GM12878 (cell line): Measurements from ENCODE around the gene DMD. TPM values are rescaled to one million over a fixed set of nuclear protein-coding genes. Genes with fewer than 3 reads are reported as not detected.

Source experiments
- ATAC-seq: fragments of 200-7000 bp; cut with Tn5 transposase; 3 replicates; pipeline ENCODE4 v1.9.1; 2020; ENCODE audit warnings: mild to moderate bottlenecking, moderate library complexity
- BruUV-seq: library from RNA; stranded (reverse); fragments of 400-500 nt; replicated peaks from 2 replicates; lab custom pipeline; 2021; lab: Mats Ljungman, UMichigan
- CTCF ChIA-PET: fragments of 300-600 bp; sonication (Branson Sonifier 250); formaldehyde crosslinking; extraction: SDS; loops from one replicate; lab custom pipeline; 2021; ENCODE audit warnings: inconsistent platforms; lab: Yijun Ruan, JAX
- POLR2A ChIA-PET: fragments of 350-600 bp; formaldehyde crosslinking; extraction: SDS; loops from one replicate; lab custom pipeline; 2021; ENCODE audit warnings: inconsistent platforms; lab: Charles Lee
- RAD21 ChIA-PET: fragments of 300-600 bp; sonication (Branson Sonifier 250); formaldehyde crosslinking; loops from one replicate; lab custom pipeline; 2023; ENCODE audit warnings: antibody characterized with exemption; ENCODE audit not compliant: unreplicated experiment; lab: Charles Lee
- SMC1A ChIA-PET: fragments of 300-600 bp; sonication (Branson Sonifier 250); formaldehyde crosslinking; loops from one replicate; lab custom pipeline; 2023; ENCODE audit not compliant: unreplicated experiment, uncharacterized antibody; lab: Charles Lee
- DNase-seq: peaks from one replicate; pipeline ENCODE4 v3.0.0-alpha.2; 2011; ENCODE audit warnings: low read depth, low spot score
- FAIRE-seq: peaks from 3 replicates; lab custom pipeline; 2011; peaks lifted over from hg19 to GRCh38; lab: Jason Lieb, UNC
- H2AFZ ChIP-seq: 2 replicates; pipeline ENCODE4 v1.6.0; 2011; ENCODE audit warnings: low read depth, low read length, control low read depth; ENCODE audit not compliant: control insufficient read depth
- H3K27ac ChIP-seq: 2 replicates; pipeline ENCODE4 v1.5.1; 2011; ENCODE audit warnings: control low read depth; ENCODE audit not compliant: control insufficient read depth, insufficient read depth
- H3K27me3 ChIP-seq, 2 experiments: replicated peaks in 1 of 2; 2 replicates each; pipeline versions ENCODE4 v1.6.0 to v1.6.1; 2011; ENCODE audit warnings: low read length in 1 of 2; ENCODE audit not compliant: control insufficient read depth in 2 of 2, insufficient read depth in 2 of 2
- H3K36me3 ChIP-seq, 2 experiments: 2 replicates each; pipeline ENCODE4 v1.5.1; 2011; ENCODE audit warnings: low read length in 1 of 2; ENCODE audit not compliant: control insufficient read depth in 2 of 2, insufficient read depth in 2 of 2
- H3K4me1 ChIP-seq: 2 replicates; pipeline ENCODE4 v1.6.1; 2011; ENCODE audit warnings: mild to moderate bottlenecking, low read length, moderate library complexity, mixed read lengths; ENCODE audit not compliant: control insufficient read depth, insufficient read depth
- H3K4me2 ChIP-seq: 2 replicates; pipeline ENCODE4 v1.6.0; 2011; ENCODE audit warnings: control low read depth; ENCODE audit not compliant: control insufficient read depth, insufficient read depth
- H3K4me3 ChIP-seq: fragments of 200-600 bp; sonication (generic); 2 replicates; pipeline ENCODE4 v1.5.1; 2016
- H3K79me2 ChIP-seq: 2 replicates; pipeline ENCODE4 v1.6.0; 2011; ENCODE audit warnings: low read length; ENCODE audit not compliant: control insufficient read depth, insufficient read depth
- H3K9ac ChIP-seq: 2 replicates; pipeline ENCODE4 v1.8.0; 2011; ENCODE audit warnings: low read length, control low read depth, mixed read lengths; ENCODE audit not compliant: control insufficient read depth, insufficient read depth
- H3K9me3 ChIP-seq: replicated peaks from 3 replicates; pipeline ENCODE4 v1.5.1; 2011; ENCODE audit warnings: mild to moderate bottlenecking, low read length; ENCODE audit not compliant: control insufficient read depth, insufficient read depth
- H4K20me1 ChIP-seq: 2 replicates; pipeline ENCODE4 v1.6.0; 2011; ENCODE audit not compliant: control insufficient read depth, insufficient read depth
- BHLHE40 ChIP-seq, 2 experiments: fragments of 450-650 bp in 1 of 2; IDR thresholded peaks; 2 replicates each; pipeline ENCODE4 v1.6.1; 2011 to 2017; ENCODE audit warnings: low read depth in 2 of 2, borderline replicate concordance in 1 of 2, improper control_type of control experiment in 1 of 2, low read length in 1 of 2, mild to moderate bottlenecking in 1 of 2
- CREB1 ChIP-seq: IDR thresholded peaks from 2 replicates; pipeline ENCODE4 v1.6.1; 2012; ENCODE audit warnings: low read depth, mild to moderate bottlenecking, inconsistent platforms
- CREM ChIP-seq: IDR thresholded peaks from 2 replicates; pipeline ENCODE4 v1.6.1; 2014; ENCODE audit warnings: antibody characterized with exemption, low read depth
- DPF2 ChIP-seq: fragments of 450-650 bp; IDR thresholded peaks from 2 replicates; pipeline ENCODE4 v1.6.1; 2017; ENCODE audit warnings: mild to moderate bottlenecking
- JUNB ChIP-seq: IDR thresholded peaks from 2 replicates; pipeline ENCODE4 v1.6.1; 2016; ENCODE audit warnings: antibody characterized with exemption, mild to moderate bottlenecking
- KLF5 ChIP-seq: fragments of 450-650 bp; IDR thresholded peaks from 2 replicates; pipeline ENCODE4 v1.6.1; 2014; ENCODE audit warnings: mild to moderate bottlenecking; ENCODE audit not compliant: partially characterized antibody
- MEF2A ChIP-seq: IDR thresholded peaks from 2 replicates; pipeline ENCODE4 v1.6.1; 2011; ENCODE audit warnings: low read depth, mild to moderate bottlenecking, low read length, moderate library complexity; ENCODE audit not compliant: insufficient read depth
- NFIC ChIP-seq: IDR thresholded peaks from 2 replicates; pipeline ENCODE4 v1.6.1; 2012; ENCODE audit warnings: low read depth, mild to moderate bottlenecking, inconsistent platforms, low read length, moderate library complexity
- PRDM15 ChIP-seq: fragments of 450-650 bp; formaldehyde crosslinking; IDR thresholded peaks from 2 replicates; pipeline ENCODE4 v1.4.0; 2020; ENCODE audit warnings: mild to moderate bottlenecking, moderate library complexity
- RELA ChIP-seq: fragments of 450-650 bp; IDR thresholded peaks from 2 replicates; pipeline ENCODE4 v1.8.0; 2014; ENCODE audit warnings: borderline replicate concordance; ENCODE audit not compliant: partially characterized antibody
- RFX5 ChIP-seq: IDR thresholded peaks from 2 replicates; pipeline ENCODE4 v1.6.1; 2011; ENCODE audit warnings: low read depth, low read length, improper control_type of control experiment
- SMARCA5 ChIP-seq: fragments of 450-650 bp; IDR thresholded peaks from 2 replicates; pipeline ENCODE4 v1.6.1; 2017; ENCODE audit warnings: mild to moderate bottlenecking
- SPI1 ChIP-seq: IDR thresholded peaks from 2 replicates; pipeline ENCODE4 v1.6.1; 2011; ENCODE audit warnings: low read depth, mild to moderate bottlenecking, low read length, moderate library complexity, borderline replicate concordance; ENCODE audit not compliant: insufficient read depth
- SRF ChIP-seq, 2 experiments: IDR thresholded peaks; 2 replicates each; pipeline ENCODE4 v1.6.1; 2011; ENCODE audit warnings: low read depth in 2 of 2, low read length in 2 of 2, mild to moderate bottlenecking in 1 of 2, moderate library complexity in 1 of 2
- ZBED1 ChIP-seq: IDR thresholded peaks from 2 replicates; pipeline ENCODE4 v1.6.1; 2016; ENCODE audit warnings: borderline replicate concordance
- ZBTB11 ChIP-seq: fragments of 450-650 bp; formaldehyde crosslinking; IDR thresholded peaks from 2 replicates; pipeline ENCODE4 v1.5.0; 2022; ENCODE audit warnings: mild to moderate bottlenecking, missing genetic modification characterization
- WGBS: methylation state at CpG from one replicate; pipeline ENCODE4 v1.1.6; 2016; ENCODE audit warnings: low lambda C conversion rate; ENCODE audit not compliant: insufficient replicate concordance, insufficient coverage; ENCODE audit errors: missing lambda C conversion rate; 5-methylcytosine and 5-hydroxymethylcytosine counted together
- in situ Hi-C: fragments of 300-500 bp; cut with MboI; formaldehyde crosslinking; loops from 9 replicates; pipeline ENCODE4 v1.14.3; 2018; ENCODE audit warnings: mixed read lengths
- intact Hi-C: fragments of 100-400 bp; cut with micrococcal nuclease; formaldehyde crosslinking; loops from one replicate; pipeline ENCODE4 v1.14.2; 2022; ENCODE audit not compliant: unreplicated experiment
- polyA plus RNA-seq, 11 experiments: library from polyadenylated mRNA; depleted of rRNA in 4 of 11; unstranded in 6 of 11; stranded (reverse) in 5 of 11; fragments of >200 nt; fragmentation: Nextera tagmentation in 4 of 11; fragmentation: Illumina TruSeq in 1 of 11; extraction: Ambion mirVana in 4 of 11; extraction: Trizol in 1 of 11; gene quantifications; 1 replicate in 1 of 11; 2 replicates in 10 of 11; pipeline versions ENCODE4 v1.2.1 to v1.2.3, GENCODE V29; 2011 to 2016; ENCODE audit warnings: inconsistent platforms in 2 of 11, missing spikeins in 2 of 11, low read depth in 1 of 11
- total RNA-seq, 4 experiments: library from RNA; depleted of rRNA in 3 of 4; stranded (reverse); fragments of >200 nt in 3 of 4; fragmentation: Illumina TruSeq in 1 of 4; extraction: Trizol in 1 of 4; gene quantifications; 2 replicates each; pipeline versions ENCODE4 v1.2.1 to v1.2.3, GENCODE V29; 2013 to 2021
- TF ChIP-seq, protein P1 (sequence below): IDR thresholded peaks from 2 replicates; pipeline ENCODE4 v1.6.1; 2011; ENCODE audit warnings: borderline replicate concordance, low read depth, mild to moderate bottlenecking, moderate library complexity, mixed read lengths, low read length; ENCODE audit not compliant: insufficient read depth; ENCODE audit errors: extremely low read length

DMD gene
- total and polyA plus RNA-seq, 10 of the 15 experiments (the other 5 are each of a cell fraction or from before 2014, with no cell fraction given) = 1.4 to 24.3 (median 4.3) TPM

DNA sequence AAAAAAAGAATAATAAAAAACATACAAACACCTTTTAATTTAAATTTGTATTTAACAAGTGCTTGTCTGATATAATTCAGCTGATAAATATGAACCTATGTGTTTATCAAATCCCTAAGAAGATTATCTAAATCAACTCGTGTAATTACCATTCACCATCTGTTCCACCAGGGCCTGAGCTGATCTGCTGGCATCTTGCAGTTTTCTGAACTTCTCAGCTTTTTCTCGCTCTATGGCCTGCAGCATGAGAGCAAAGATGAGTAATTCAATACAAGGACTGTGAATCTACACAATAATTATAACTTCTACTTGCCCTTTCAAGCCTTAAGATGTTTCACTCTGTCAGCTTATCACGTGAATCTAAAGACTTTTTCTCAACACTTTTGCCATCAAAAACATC is 709.7 kb downstream of the DMD start:
- H3K36me3 ChIP-seq = no peaks in the 10 kb centered on the region
- ChIA-PET SMC1A (no interaction called here), CTCF (interaction anchor here (1.0 kb wide), 1 partner anchor 18 kb away, joined by 4 read pairs; no protein-coding TSS in a partner anchor), RAD21 (no interaction called here), POLR2A (no interaction called here)
- no peaks in the 10 kb centered on the region for H3K9me3 ChIP-seq
- BruUV-seq = no TSS peak
- no peak overlapping the region for H3K9ac ChIP-seq
- no peaks in the 10 kb centered on the region for H3K4me1 ChIP-seq
- ATAC-seq (no peak), DNase-seq (no peak), FAIRE-seq (no peak)
- no peaks in the 10 kb centered on the region for H4K20me1 ChIP-seq
- H3K27ac ChIP-seq = no peak overlapping the region
- H3K27me3 ChIP-seq = no peaks in the 10 kb centered on the region
- intact Hi-C loops = no loop called here
- H3K4me2 ChIP-seq = no peak overlapping the region
- WGBS = 0% methylated on average over 3 of the region's 3 CpGs
- no peak overlapping the region for H3K4me3 ChIP-seq
- no peak overlapping the region for H2AFZ ChIP-seq
- in situ Hi-C loops = no loop called here
- no peaks in the 10 kb centered on the region for H3K79me2 ChIP-seq
- TF ChIP-seq PRDM15 (CRISPR knock-in tag) (no peak), SMARCA5 (no peak), CREB1 (no peak), SPI1 (no peak), DPF2 (no peak), JUNB (no peak), KLF5 (no peak), RELA (no peak), BHLHE40 (IDR thresholded peaks at IDR 0.05; ENCODE audit: borderline replicate concordance in 1 of 2, low read depth in 2 of 2, low read length in 1 of 2) (no peak), ZBED1 (no peak), ZBTB11 (no peak), MEF2A (no peak), CREM (no peak), RFX5 (no peak), NFIC (no peak), SRF (IDR thresholded peaks at IDR 0.05; ENCODE audit: low read depth in 2 of 2, low read length in 2 of 2) (no peak)
- TF ChIP-seq, protein P1, sequence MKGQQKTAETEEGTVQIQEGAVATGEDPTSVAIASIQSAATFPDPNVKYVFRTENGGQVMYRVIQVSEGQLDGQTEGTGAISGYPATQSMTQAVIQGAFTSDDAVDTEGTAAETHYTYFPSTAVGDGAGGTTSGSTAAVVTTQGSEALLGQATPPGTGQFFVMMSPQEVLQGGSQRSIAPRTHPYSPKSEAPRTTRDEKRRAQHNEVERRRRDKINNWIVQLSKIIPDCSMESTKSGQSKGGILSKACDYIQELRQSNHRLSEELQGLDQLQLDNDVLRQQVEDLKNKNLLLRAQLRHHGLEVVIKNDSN = no peak
